Activated naive CD4-positive, alpha-beta T cell treated with anti-CD3 and anti-CD28 coated beads, Interleukin-2, amount 50 U/mL, for 72 hours (primary cell): ENCODE results near the gene ERG. TPM values are rescaled to one million over a fixed set of nuclear protein-coding genes. Genes with fewer than 3 reads are reported as not detected.

ENCODE experiments used
- ATAC-seq, 2 donors: fragments of 150-1000 bp; cut with Tn5 transposase; 2 replicates each; pipeline ENCODE4 v1.10.0; 2021; ENCODE audit warnings: mild to moderate bottlenecking in 2 of 2, moderate library complexity in 2 of 2
- DNase-seq, 2 donors: peaks; one replicate each; pipeline ENCODE4 v3.0.0; 2021 to 2022; ENCODE audit warnings: low spot score in 2 of 2
- H3K27ac Mint-ChIP-seq, 2 donors: one replicate each; pipeline ENCODE4 v1.8.0; 2022; ENCODE audit warnings: mild to moderate bottlenecking in 2 of 2, mixed read lengths in 2 of 2
- H3K36me3 Mint-ChIP-seq, 2 donors: one replicate each; pipeline ENCODE4 v1.8.0; 2022; ENCODE audit warnings: mixed read lengths in 2 of 2
- H3K9me3 Mint-ChIP-seq, 2 donors: one replicate each; pipeline ENCODE4 v1.8.0; 2022; ENCODE audit warnings: mixed read lengths in 2 of 2
- total RNA-seq, 2 donors: library from RNA; stranded (reverse); gene quantifications; one replicate each; pipeline ENCODE4 v1.2.3, GENCODE V29; 2022

The ERG gene
- total RNA-seq, 2 donors from 2014 or later = not detected

GRCh38 chr21:38367646-38368045 is 130.6 kb downstream of the ERG start:
- Mint-ChIP-seq H3K9me3 (no peaks in the 10 kb centered on the region), H3K27ac (no peak overlapping the region), H3K36me3 (no peaks in the 10 kb centered on the region)
- DNase-seq (no peak), ATAC-seq (no peak)

GRCh38 chr21:38365521-38365920 is 132.8 kb downstream of the ERG start:
- DNase-seq (no peak), ATAC-seq (no peak)
- Mint-ChIP-seq H3K27ac (no peak overlapping the region), H3K9me3 (no peaks in the 10 kb centered on the region), H3K36me3 (no peaks in the 10 kb centered on the region)

GRCh38 chr21:38363693-38364092 is 134.6 kb downstream of the ERG start:
- DNase-seq (no peak), ATAC-seq (no peak)

GRCh38 chr21:38361324-38361723 is 137.0 kb downstream of the ERG start:
- Mint-ChIP-seq H3K9me3 (no peaks in the 10 kb centered on the region), H3K27ac (no peak overlapping the region), H3K36me3 (no peaks in the 10 kb centered on the region)
- DNase-seq (no peak), ATAC-seq (no peak)

More at GRCh38 chr21:38363693-38364092, 134.6 kb downstream of the ERG start:
- no peaks in the 10 kb centered on the region for H3K36me3 Mint-ChIP-seq
- H3K27ac Mint-ChIP-seq = no peak overlapping the region
- H3K9me3 Mint-ChIP-seq = no peaks in the 10 kb centered on the region

- Mint-ChIP-seq H3K36me3 (no peaks in the 10 kb centered on the region), H3K27ac (no peak overlapping the region), H3K9me3 (no peaks in the 10 kb centered on the region)
- ATAC-seq (no peak), DNase-seq (no peak)
Observed at GRCh38 chr21:38359835-38360234, 138.4 kb downstream of the ERG start.

DNA sequence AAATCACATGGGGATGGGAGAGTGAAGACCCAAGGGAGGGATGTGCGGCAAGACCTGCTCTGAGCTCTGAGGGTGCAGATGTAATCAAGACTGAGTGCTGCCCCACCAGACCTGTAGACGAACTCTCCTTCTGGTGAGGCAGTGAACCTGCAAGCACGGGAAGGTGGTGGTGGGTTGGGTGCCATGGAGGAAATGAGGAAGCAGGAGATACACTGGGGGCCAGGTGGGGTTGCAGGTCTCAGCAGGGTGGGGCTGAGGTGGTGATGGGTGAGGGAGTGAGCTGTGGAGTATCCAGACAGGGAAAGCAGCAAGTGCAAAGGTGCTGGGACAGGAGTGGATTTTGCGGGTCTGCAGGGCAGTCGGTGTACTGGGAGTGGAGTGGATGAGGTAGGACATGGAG is 139.2 kb downstream of the ERG start:
- DNase-seq = no peak
- no peak for ATAC-seq
- Mint-ChIP-seq H3K9me3 (no peaks in the 10 kb centered on the region), H3K27ac (no peak overlapping the region), H3K36me3 (no peaks in the 10 kb centered on the region)

DNA sequence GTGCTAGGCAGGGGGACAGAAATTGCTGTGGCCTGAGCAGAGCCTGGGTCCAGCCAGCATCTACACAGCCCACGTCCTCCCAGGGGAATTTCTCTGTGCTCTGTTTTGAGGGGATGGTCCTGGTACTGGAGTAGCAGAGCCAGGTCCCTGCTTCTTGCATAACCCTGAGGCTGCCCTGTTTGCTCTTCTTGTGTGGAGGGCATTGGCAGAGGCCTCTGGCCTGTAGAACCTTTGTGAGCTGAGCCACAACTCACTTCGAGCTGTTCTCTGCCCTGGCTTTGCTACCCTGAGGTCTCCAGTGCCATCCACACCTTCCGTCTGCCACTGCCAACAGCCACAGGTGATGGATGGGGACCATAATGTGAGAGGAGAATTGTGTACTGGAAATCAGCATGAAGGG is 139.6 kb downstream of the ERG start:
- Mint-ChIP-seq H3K27ac (no peak overlapping the region), H3K36me3 (no peaks in the 10 kb centered on the region), H3K9me3 (no peaks in the 10 kb centered on the region)
- no peak for ATAC-seq
- DNase-seq = no peak

- no peak for ATAC-seq
- H3K36me3 Mint-ChIP-seq = no peaks in the 10 kb centered on the region
- no peak for DNase-seq
- no peaks in the 10 kb centered on the region for H3K9me3 Mint-ChIP-seq
- no peak overlapping the region for H3K27ac Mint-ChIP-seq
Observed at GRCh38 chr21:38358098-38358497, 140.2 kb downstream of the ERG start.

GRCh38 chr21:38356883-38357625 is 141.2 kb downstream of the ERG start:
- no peak for ATAC-seq
- H3K36me3 Mint-ChIP-seq = no peaks in the 10 kb centered on the region
- no peaks in the 10 kb centered on the region for H3K9me3 Mint-ChIP-seq
- DNase-seq = no peak
- no peak overlapping the region for H3K27ac Mint-ChIP-seq

- Mint-ChIP-seq H3K9me3 (no peaks in the 10 kb centered on the region), H3K36me3 (no peaks in the 10 kb centered on the region), H3K27ac (no peak overlapping the region)
- ATAC-seq (peak; percentile 74 to 75), DNase-seq (peak in 1 of 2 donors; percentile 86)
Observed at GRCh38 chr21:38355992-38356781, 142.1 kb downstream of the ERG start.

GRCh38 chr21:38355353-38355752 is 142.9 kb downstream of the ERG start:
- Mint-ChIP-seq H3K9me3 (peaks cover 0 to under 1% of the 10 kb centered on the region in 2 donors), H3K36me3 (peaks cover 0 to 1% of the 10 kb centered on the region in 2 donors), H3K27ac (no peak overlapping the region)
- no peak for ATAC-seq
- no peak for DNase-seq

GRCh38 chr21:38354746-38355145 is 143.5 kb downstream of the ERG start:
- H3K36me3 Mint-ChIP-seq = peaks cover 0 to 6% of the 10 kb centered on the region in 2 donors
- peak overlapping the region in 1 of 2 donors; percentile 12 for H3K27ac Mint-ChIP-seq
- DNase-seq (no peak), ATAC-seq (no peak)
- peaks cover 0 to 5% of the 10 kb centered on the region in 2 donors for H3K9me3 Mint-ChIP-seq

DNA sequence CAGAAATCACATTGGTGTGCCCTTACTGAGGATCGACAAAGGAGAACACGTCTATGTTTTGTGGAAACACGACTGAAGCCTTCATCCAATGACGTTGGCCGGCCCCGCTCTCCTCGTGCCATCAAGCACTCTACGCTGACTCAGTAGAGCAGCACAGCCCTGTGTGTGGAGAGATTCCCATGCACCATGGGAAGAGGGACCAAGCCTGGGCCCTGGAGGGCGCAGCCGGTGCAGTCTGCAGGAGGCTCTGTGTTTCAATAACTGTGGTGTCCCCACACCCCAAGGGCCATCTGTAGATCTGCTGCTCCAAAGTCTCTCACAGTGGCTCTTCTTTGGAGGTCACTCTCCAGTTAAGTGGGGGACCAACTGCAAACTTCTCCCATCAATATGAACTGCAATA is 144.0 kb downstream of the ERG start:
- DNase-seq (no peak), ATAC-seq (no peak)
- H3K9me3 Mint-ChIP-seq = peaks cover 0 to 5% of the 10 kb centered on the region in 2 donors
- H3K27ac Mint-ChIP-seq = peak overlapping the region in 1 of 2 donors; percentile 12
- peaks cover 0 to 6% of the 10 kb centered on the region in 2 donors for H3K36me3 Mint-ChIP-seq

GRCh38 chr21:38352536-38353219 is 145.6 kb downstream of the ERG start:
- DNase-seq (peak in 1 of 2 donors; percentile 75), ATAC-seq (peak in 1 of 2 donors; percentile 21)
- no peak overlapping the region for H3K27ac Mint-ChIP-seq
- peaks cover 0 to 6% of the 10 kb centered on the region in 2 donors for H3K36me3 Mint-ChIP-seq
- H3K9me3 Mint-ChIP-seq = peaks cover 0 to 5% of the 10 kb centered on the region in 2 donors

DNA sequence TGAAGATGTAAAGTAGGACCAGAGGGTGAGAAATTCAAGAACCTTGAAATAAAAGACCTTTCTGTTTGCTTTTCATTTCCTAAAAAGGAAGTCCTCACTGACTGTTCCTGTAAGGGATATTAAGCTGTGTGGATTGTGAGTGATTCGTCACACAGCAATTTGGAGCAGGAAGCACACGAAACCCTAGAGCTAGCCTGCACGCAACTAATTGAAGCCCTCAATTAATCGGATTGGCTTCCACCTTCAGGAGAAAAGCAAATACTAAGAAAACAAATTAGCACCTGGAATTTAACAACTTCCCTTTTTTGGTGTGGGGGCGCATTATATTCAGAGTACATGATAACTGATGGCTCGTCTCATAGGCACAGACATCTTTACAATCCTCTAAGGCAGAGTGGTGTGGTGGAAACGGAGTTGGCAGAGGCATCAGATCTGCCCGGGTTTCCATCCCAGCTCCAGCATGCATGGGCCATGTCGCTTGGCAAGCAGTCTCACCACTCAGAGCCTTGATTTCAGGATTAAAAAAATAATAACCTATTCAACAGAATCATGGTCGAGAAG is 146.2 kb downstream of the ERG start:
- Mint-ChIP-seq H3K9me3 (peaks cover 0 to 5% of the 10 kb centered on the region in 2 donors), H3K36me3 (peaks cover 0 to 6% of the 10 kb centered on the region in 2 donors), H3K27ac (peak overlapping the region; percentile 70 to 95)
- no peak for DNase-seq
- peak; percentile 43 to 48 for ATAC-seq

GRCh38 chr21:38351176-38351959 is 146.9 kb downstream of the ERG start:
- Mint-ChIP-seq H3K27ac (peak overlapping the region; percentile 70 to 95), H3K36me3 (peaks cover under 1 to 7% of the 10 kb centered on the region in 2 donors), H3K9me3 (peaks cover under 1 to 5% of the 10 kb centered on the region in 2 donors)
- DNase-seq (no peak), ATAC-seq (no peak)
